ENCODE data around the gene BDNF.

- TF ChIP-seq POLR2AphosphoS5 (IDR thresholded peaks at IDR 0.05; ENCODE audit: borderline replicate concordance, low read depth, low read length) (no peak), EZH2 (IDR thresholded peaks at IDR 0.05) (no peak), FOXP2 (optimal IDR thresholded peaks at IDR 0.05; ENCODE audit: control extremely low read depth, extremely low read length, insufficient read depth) (no peak)
These were observed 87.0 kb downstream of the BDNF start for GRCh38 chr11:27612932-27613880.
